Measurements from ENCODE around the gene DCTN2.

The DCTN2 gene

GRCh38 chr12:57551637-57552305 is 4.8 kb upstream of the DCTN2 start:
- Histone ChIP-seq H3K4me3 (no peak overlapping the region), H3K27ac (no peak overlapping the region)

- H3K4me3 ChIP-seq: peak overlapping the region in 2 of 7 experiments; percentile 29 to 40
- H3K27ac ChIP-seq: peak overlapping the region in 1 of 21 experiments; percentile 22
These were observed 3.9 kb upstream of the DCTN2 start for GRCh38 chr12:57550641-57551549.

GRCh38 chr12:57549909-57550640 is 3.1 kb upstream of the DCTN2 start, which contains the start of gene KIF5A:
Gene KIF5A (plus strand): TSS chr12:57550044. CDS start chr12:57550272, 228 bp downstream.
- Histone ChIP-seq H3K4me3 (peak within 1 kb of the TSS; percentile 12 to 44 (median 29)), H3K27ac (peak within 1 kb of the TSS in 1 of 21 experiments; percentile 22)

- H3K4me3 ChIP-seq: peak overlapping the region; percentile 12 to 44 (median 29)
- H3K27ac ChIP-seq: no peak overlapping the region
These were observed 2.4 kb upstream of the DCTN2 start for GRCh38 chr12:57549203-57549908.

GRCh38 chr12:57548488-57548887 is 1.5 kb upstream of the DCTN2 start:
- Histone ChIP-seq H3K4me3 (no peak overlapping the region), H3K27ac (no peak overlapping the region)

- Histone ChIP-seq H3K4me3 (no peak overlapping the region), H3K27ac (no peak overlapping the region)
These were observed 972 bp upstream of the DCTN2 start for GRCh38 chr12:57548013-57548315.

GRCh38 chr12:57547288-57548012 is 458 bp upstream of the DCTN2 start:
- Histone ChIP-seq H3K4me3 (peak overlapping the region; percentile 73 to 99 (median 92)), H3K27ac (peak overlapping the region in 12 of 21 experiments; percentile 80 to 97 (median 93))

GRCh38 chr12:57545809-57546437 is 1.1 kb downstream of the DCTN2 start:
- Histone ChIP-seq H3K27ac (peak overlapping the region in 18 of 21 experiments; percentile 80 to 98 (median 94)), H3K4me3 (peak overlapping the region; percentile 73 to 99 (median 92))

GRCh38 chr12:57543581-57543980 is 3.4 kb downstream of the DCTN2 start:
- no peak overlapping the region for H3K27ac ChIP-seq
- no peak overlapping the region for H3K4me3 ChIP-seq

- H3K4me3 ChIP-seq: no peak overlapping the region
- H3K27ac ChIP-seq: no peak overlapping the region
These were observed 5.3 kb downstream of the DCTN2 start for GRCh38 chr12:57541717-57542116.

- Histone ChIP-seq H3K4me3 (no peak overlapping the region), H3K27ac (no peak overlapping the region)
These were observed 6.0 kb downstream of the DCTN2 start for GRCh38 chr12:57541001-57541400.

GRCh38 chr12:57539134-57539768 is 7.7 kb downstream of the DCTN2 start:
- H3K27ac ChIP-seq: no peak overlapping the region
- H3K4me3 ChIP-seq: no peak overlapping the region

- Histone ChIP-seq H3K27ac (no peak overlapping the region), H3K4me3 (no peak overlapping the region)
These were observed 10.4 kb downstream of the DCTN2 start for GRCh38 chr12:57536597-57536942.

- Histone ChIP-seq H3K27ac (no peak overlapping the region), H3K4me3 (no peak overlapping the region)
These were observed 11.0 kb downstream of the DCTN2 start for GRCh38 chr12:57535764-57536596.

GRCh38 chr12:57534991-57535543 is 11.9 kb downstream of the DCTN2 start:
- Histone ChIP-seq H3K4me3 (no peak overlapping the region), H3K27ac (no peak overlapping the region)

GRCh38 chr12:57534250-57534649 is 12.7 kb downstream of the DCTN2 start:
- Histone ChIP-seq H3K27ac (no peak overlapping the region), H3K4me3 (no peak overlapping the region)

- no peak overlapping the region for H3K27ac ChIP-seq
- H3K4me3 ChIP-seq: no peak overlapping the region
These were observed 13.9 kb downstream of the DCTN2 start for GRCh38 chr12:57533108-57533507.
